K562 (cell line): ENCODE data around the gene HEXIM1. TPM values are rescaled to one million over a fixed set of nuclear protein-coding genes. Genes with fewer than 3 reads are reported as not detected.

Experiments used
- ATF2 ChIP-seq: sonication (generic); formaldehyde crosslinking; IDR thresholded peaks from 2 replicates; pipeline ENCODE4 v1.8.1; 2022; ENCODE audit warnings: missing genetic modification reagents
- CREB3 ChIP-seq: fragments of 450-650 bp; conservative IDR thresholded peaks from 2 replicates; pipeline ENCODE4 v1.6.1; 2016; ENCODE audit warnings: missing genetic modification characterization, low read depth, mild to moderate bottlenecking, missing compliant biosample characterization, moderate library complexity
- FOXK2 ChIP-seq, 2 experiments: fragments of 450-650 bp; IDR thresholded peaks in 1 of 2; conservative IDR thresholded peaks in 1 of 2; 2 replicates each; pipeline ENCODE4 v1.6.1; 2016; ENCODE audit warnings: low read depth in 2 of 2, mild to moderate bottlenecking in 1 of 2
- HDAC6 ChIP-seq: IDR thresholded peaks from 2 replicates; pipeline ENCODE4 v1.6.1; 2012; ENCODE audit warnings: low read depth, mild to moderate bottlenecking, control low read depth, inconsistent platforms, low read length, moderate library complexity
- KDM5B ChIP-seq: fragments of 200-600 bp; sonication (generic); IDR thresholded peaks from 2 replicates; pipeline ENCODE4 v1.6.1; 2012; ENCODE audit warnings: low read depth, mild to moderate bottlenecking, moderate library complexity, low read length, control low read depth, inconsistent platforms; ENCODE audit not compliant: insufficient replicate concordance
- MYC ChIP-seq, 2 experiments: fragments of 250-450 bp in 1 of 2; sonication (Bioruptor Pico) in 1 of 2; IDR thresholded peaks; 2 replicates each; pipeline versions ENCODE4 v1.5.1 to v1.6.1; 2012 to 2021; ENCODE audit warnings: low read depth in 2 of 2, borderline replicate concordance in 1 of 2, improper control_type of control experiment in 1 of 2, low read length in 1 of 2, mild to moderate bottlenecking in 1 of 2, moderate library complexity in 1 of 2
- RBM39 ChIP-seq: fragments of 200-400 bp; formaldehyde crosslinking; optimal IDR thresholded peaks from 2 replicates; pipeline ENCODE3; 2018; ENCODE audit warnings: low read depth, low read length
- TAF1 ChIP-seq: IDR thresholded peaks from 2 replicates; pipeline ENCODE4 v1.6.1; 2011; ENCODE audit warnings: mild to moderate bottlenecking, low read length, moderate library complexity; ENCODE audit not compliant: insufficient read depth, control insufficient read depth, severe bottlenecking; ENCODE audit errors: extremely low read depth
- ZC3H4 ChIP-seq: sonication (generic); formaldehyde crosslinking; IDR thresholded peaks from 2 replicates; pipeline ENCODE4 v1.9.0; 2021; ENCODE audit warnings: missing genetic modification reagents, borderline replicate concordance
- ZNF407 ChIP-seq: fragments of 450-650 bp; IDR thresholded peaks from 2 replicates; pipeline ENCODE4 v1.6.1; 2016; ENCODE audit warnings: low read depth
- ZNF639 ChIP-seq, 2 experiments: fragments of 200-800 bp in 1 of 2; sonication (Bioruptor generic) in 1 of 2; sonication (generic) in 1 of 2; formaldehyde crosslinking in 1 of 2; IDR thresholded peaks in 1 of 2; conservative IDR thresholded peaks in 1 of 2; 2 replicates each; pipeline versions ENCODE4 v1.5.0 to v1.6.1; 2016 to 2020; ENCODE audit warnings: missing compliant biosample characterization in 1 of 2, missing genetic modification characterization in 1 of 2, missing genetic modification reagents in 1 of 2
- ZNF780A ChIP-seq: fragments of 250-450 bp; sonication (Bioruptor Pico); IDR thresholded peaks from 2 replicates; pipeline ENCODE4 v1.5.0; 2021; ENCODE audit warnings: mild to moderate bottlenecking
- polyA plus RNA-seq, 8 experiments: library from polyadenylated mRNA; depleted of rRNA in 4 of 8; stranded (reverse) in 5 of 8; unstranded in 3 of 8; fragments of >200 nt; fragmentation: Nextera tagmentation in 2 of 8; fragmentation: Illumina TruSeq in 1 of 8; extraction: Ambion mirVana in 2 of 8; extraction: Trizol in 1 of 8; gene quantifications; 2 replicates each; pipeline versions ENCODE4 v1.2.1 to v1.2.3, GENCODE V29; 2011 to 2014; ENCODE audit warnings: inconsistent platforms in 1 of 8, missing spikeins in 1 of 8
- total RNA-seq, 7 experiments: library from RNA; depleted of rRNA in 6 of 7; stranded (reverse); fragments of >200 nt in 6 of 7; fragmentation: Illumina TruSeq in 2 of 7; extraction: Trizol in 2 of 7; gene quantifications; 2 replicates each; pipeline versions ENCODE4 v1.2.1 to v1.2.3, GENCODE V29; 2011 to 2021; ENCODE audit warnings: low replicate concordance in 1 of 7

The HEXIM1 gene
- total and polyA plus RNA-seq, 9 of the 15 experiments (the other 6 are each of a cell fraction or from before 2014, with no cell fraction given): 1.4 to 28.3 (median 9.1) TPM

- TF ChIP-seq ZNF639 (CRISPR knock-in tag; conservative IDR thresholded peaks at IDR 0.05 in 1 of 2, IDR thresholded peaks at IDR 0.05 in 1 of 2): no peak; a peak in 2 of 4 replicates
- TF ChIP-seq RBM39: peak; percentile 7
- no peak for TF ChIP-seq ZNF407
- TF ChIP-seq HDAC6: no peak
- peak; percentile 59 for TF ChIP-seq TAF1
- TF ChIP-seq KDM5B: peak; percentile 43
- TF ChIP-seq ZC3H4: 0 out of 2 replicates have a peak, but pooled peaks have one; percentile 40
- TF ChIP-seq ATF2 (CRISPR knock-in tag): no peak
- peak; percentile 91 to 94 for TF ChIP-seq FOXK2 (conservative IDR thresholded peaks at IDR 0.05 in 1 of 2, IDR thresholded peaks at IDR 0.05 in 1 of 2; ENCODE audit: low read depth in 2 of 2)
- peak; percentile 77 for TF ChIP-seq MYC (IDR thresholded peaks at IDR 0.05; ENCODE audit: low read depth, low read length)
- TF ChIP-seq MYC (CRISPR knock-in tag; IDR thresholded peaks at IDR 0.05; ENCODE audit: borderline replicate concordance, low read depth): peak; percentile 81; the same call in 1 of the 2 replicates
- no peak for TF ChIP-seq ZNF780A
- TF ChIP-seq CREB3 (tag): peak; percentile 69; the same call in 1 of the 2 replicates
Measured at GRCh38 chr17:45146890-45147580, 1.2 kb upstream of the HEXIM1 start (continued).
